K562 (cell line): ENCODE data around the gene DHX32.
"Not testable (repeated sequence)": the region's sequence is repeated elsewhere in the genome, so short reads cannot be mapped to it uniquely, and the experiment has no call there.

ENCODE experiments used
- EZH2 ChIP-seq: IDR thresholded peaks from 2 replicates; pipeline ENCODE4 v1.6.1; 2012; ENCODE audit warnings: low read depth, mild to moderate bottlenecking, inconsistent platforms, low read length, borderline replicate concordance
- NFIX ChIP-seq: fragments of 250-450 bp; sonication (Bioruptor Pico); IDR thresholded peaks from 2 replicates; pipeline ENCODE4 v1.4.0; 2020; ENCODE audit warnings: low read depth, mild to moderate bottlenecking, moderate library complexity
- SMARCE1 ChIP-seq: fragments of 450-650 bp; IDR thresholded peaks from 2 replicates; pipeline ENCODE4 v1.7.1; 2016; ENCODE audit warnings: mild to moderate bottlenecking
- ZNF282 ChIP-seq: sonication (generic); formaldehyde crosslinking; IDR thresholded peaks from 2 replicates; pipeline ENCODE4 v1.8.1; 2023; ENCODE audit warnings: missing genetic modification reagents
- ZNF696 ChIP-seq: fragments of 250-450 bp; sonication (Bioruptor Pico); conservative IDR thresholded peaks from 2 replicates; pipeline ENCODE4 v1.4.0; 2020; ENCODE audit warnings: mild to moderate bottlenecking, moderate library complexity
- TF ChIP-seq, protein P1 (sequence below): sonication (generic); formaldehyde crosslinking; IDR thresholded peaks from 2 replicates; pipeline ENCODE4 v1.8.1; 2023; ENCODE audit warnings: mild to moderate bottlenecking, missing genetic modification reagents
- TF ChIP-seq, protein P2 (sequence below), 3 experiments: IDR thresholded peaks in 2 of 3; conservative IDR thresholded peaks in 1 of 3; 2 replicates each; pipeline ENCODE4 v1.5.1; 2011 to 2012; ENCODE audit warnings: low read length in 3 of 3, mild to moderate bottlenecking in 3 of 3, control low read depth in 2 of 3, improper control_type of control experiment in 1 of 3, inconsistent platforms in 1 of 3, low read depth in 1 of 3, mixed read lengths in 1 of 3, moderate library complexity in 1 of 3; ENCODE audit not compliant: insufficient read depth in 2 of 3
- TF ChIP-seq, protein P3 (sequence below), 2 experiments: fragments of 250-450 bp in 1 of 2; fragments of 450-650 bp in 1 of 2; sonication (Bioruptor Pico) in 1 of 2; IDR thresholded peaks; 2 replicates each; pipeline versions ENCODE4 v1.6.1 to v1.8.0; 2016 to 2021; ENCODE audit warnings: mild to moderate bottlenecking in 2 of 2, moderate library complexity in 2 of 2, missing compliant biosample characterization in 1 of 2, missing genetic modification characterization in 1 of 2
- TF ChIP-seq, protein P4 (sequence below): sonication (generic); formaldehyde crosslinking; IDR thresholded peaks from 2 replicates; pipeline ENCODE4 v1.8.0; 2023; ENCODE audit warnings: mild to moderate bottlenecking, missing genetic modification reagents
- TF ChIP-seq, protein P5 (sequence below): fragments of 450-650 bp; IDR thresholded peaks from 2 replicates; pipeline ENCODE4 v1.6.1; 2016; ENCODE audit warnings: low read depth

DNA sequence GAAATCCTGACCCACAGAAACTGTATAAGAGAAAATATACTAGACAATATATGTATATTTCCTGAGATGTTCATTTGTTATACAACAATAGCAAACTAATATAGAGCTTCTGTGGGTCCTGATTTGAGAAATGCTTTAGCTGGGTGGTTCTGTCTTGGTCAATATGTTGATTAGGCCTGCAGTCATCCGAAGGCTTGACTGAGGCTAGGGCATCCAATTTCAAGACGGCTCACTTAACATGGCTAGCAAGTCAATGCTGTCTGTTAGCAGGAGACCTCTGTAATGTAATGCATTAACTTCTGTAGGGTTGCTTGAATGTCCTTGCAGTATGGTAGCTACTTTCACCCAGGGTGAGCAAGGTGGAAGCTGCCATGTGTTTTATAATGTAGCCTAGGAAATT, 27.7 kb upstream of the DHX32 start:
- TF ChIP-seq, protein P1, sequence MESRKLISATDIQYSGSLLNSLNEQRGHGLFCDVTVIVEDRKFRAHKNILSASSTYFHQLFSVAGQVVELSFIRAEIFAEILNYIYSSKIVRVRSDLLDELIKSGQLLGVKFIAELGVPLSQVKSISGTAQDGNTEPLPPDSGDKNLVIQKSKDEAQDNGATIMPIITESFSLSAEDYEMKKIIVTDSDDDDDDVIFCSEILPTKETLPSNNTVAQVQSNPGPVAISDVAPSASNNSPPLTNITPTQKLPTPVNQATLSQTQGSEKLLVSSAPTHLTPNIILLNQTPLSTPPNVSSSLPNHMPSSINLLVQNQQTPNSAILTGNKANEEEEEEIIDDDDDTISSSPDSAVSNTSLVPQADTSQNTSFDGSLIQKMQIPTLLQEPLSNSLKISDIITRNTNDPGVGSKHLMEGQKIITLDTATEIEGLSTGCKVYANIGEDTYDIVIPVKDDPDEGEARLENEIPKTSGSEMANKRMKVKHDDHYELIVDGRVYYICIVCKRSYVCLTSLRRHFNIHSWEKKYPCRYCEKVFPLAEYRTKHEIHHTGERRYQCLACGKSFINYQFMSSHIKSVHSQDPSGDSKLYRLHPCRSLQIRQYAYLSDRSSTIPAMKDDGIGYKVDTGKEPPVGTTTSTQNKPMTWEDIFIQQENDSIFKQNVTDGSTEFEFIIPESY (CRISPR knock-in tag), result not testable (repeated sequence)
- not testable (repeated sequence) for TF ChIP-seq ZNF282 (CRISPR knock-in tag); NFIX (CRISPR knock-in tag); SMARCE1; EZH2; ZNF696
- TF ChIP-seq, protein P2, sequence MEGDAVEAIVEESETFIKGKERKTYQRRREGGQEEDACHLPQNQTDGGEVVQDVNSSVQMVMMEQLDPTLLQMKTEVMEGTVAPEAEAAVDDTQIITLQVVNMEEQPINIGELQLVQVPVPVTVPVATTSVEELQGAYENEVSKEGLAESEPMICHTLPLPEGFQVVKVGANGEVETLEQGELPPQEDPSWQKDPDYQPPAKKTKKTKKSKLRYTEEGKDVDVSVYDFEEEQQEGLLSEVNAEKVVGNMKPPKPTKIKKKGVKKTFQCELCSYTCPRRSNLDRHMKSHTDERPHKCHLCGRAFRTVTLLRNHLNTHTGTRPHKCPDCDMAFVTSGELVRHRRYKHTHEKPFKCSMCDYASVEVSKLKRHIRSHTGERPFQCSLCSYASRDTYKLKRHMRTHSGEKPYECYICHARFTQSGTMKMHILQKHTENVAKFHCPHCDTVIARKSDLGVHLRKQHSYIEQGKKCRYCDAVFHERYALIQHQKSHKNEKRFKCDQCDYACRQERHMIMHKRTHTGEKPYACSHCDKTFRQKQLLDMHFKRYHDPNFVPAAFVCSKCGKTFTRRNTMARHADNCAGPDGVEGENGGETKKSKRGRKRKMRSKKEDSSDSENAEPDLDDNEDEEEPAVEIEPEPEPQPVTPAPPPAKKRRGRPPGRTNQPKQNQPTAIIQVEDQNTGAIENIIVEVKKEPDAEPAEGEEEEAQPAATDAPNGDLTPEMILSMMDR (IDR thresholded peaks at IDR 0.05 in 2 of 3, conservative IDR thresholded peaks at IDR 0.05 in 1 of 3; ENCODE audit: insufficient read depth in 2 of 3, low read depth in 1 of 3, low read length in 3 of 3), result not testable (repeated sequence)
- TF ChIP-seq, protein P3, sequence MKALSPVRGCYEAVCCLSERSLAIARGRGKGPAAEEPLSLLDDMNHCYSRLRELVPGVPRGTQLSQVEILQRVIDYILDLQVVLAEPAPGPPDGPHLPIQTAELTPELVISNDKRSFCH (CRISPR knock-in tag; IDR thresholded peaks at IDR 0.05), result not testable (repeated sequence)
- TF ChIP-seq, protein P3 (tag; IDR thresholded peaks at IDR 0.05), result not testable (repeated sequence)
- TF ChIP-seq, protein P4, sequence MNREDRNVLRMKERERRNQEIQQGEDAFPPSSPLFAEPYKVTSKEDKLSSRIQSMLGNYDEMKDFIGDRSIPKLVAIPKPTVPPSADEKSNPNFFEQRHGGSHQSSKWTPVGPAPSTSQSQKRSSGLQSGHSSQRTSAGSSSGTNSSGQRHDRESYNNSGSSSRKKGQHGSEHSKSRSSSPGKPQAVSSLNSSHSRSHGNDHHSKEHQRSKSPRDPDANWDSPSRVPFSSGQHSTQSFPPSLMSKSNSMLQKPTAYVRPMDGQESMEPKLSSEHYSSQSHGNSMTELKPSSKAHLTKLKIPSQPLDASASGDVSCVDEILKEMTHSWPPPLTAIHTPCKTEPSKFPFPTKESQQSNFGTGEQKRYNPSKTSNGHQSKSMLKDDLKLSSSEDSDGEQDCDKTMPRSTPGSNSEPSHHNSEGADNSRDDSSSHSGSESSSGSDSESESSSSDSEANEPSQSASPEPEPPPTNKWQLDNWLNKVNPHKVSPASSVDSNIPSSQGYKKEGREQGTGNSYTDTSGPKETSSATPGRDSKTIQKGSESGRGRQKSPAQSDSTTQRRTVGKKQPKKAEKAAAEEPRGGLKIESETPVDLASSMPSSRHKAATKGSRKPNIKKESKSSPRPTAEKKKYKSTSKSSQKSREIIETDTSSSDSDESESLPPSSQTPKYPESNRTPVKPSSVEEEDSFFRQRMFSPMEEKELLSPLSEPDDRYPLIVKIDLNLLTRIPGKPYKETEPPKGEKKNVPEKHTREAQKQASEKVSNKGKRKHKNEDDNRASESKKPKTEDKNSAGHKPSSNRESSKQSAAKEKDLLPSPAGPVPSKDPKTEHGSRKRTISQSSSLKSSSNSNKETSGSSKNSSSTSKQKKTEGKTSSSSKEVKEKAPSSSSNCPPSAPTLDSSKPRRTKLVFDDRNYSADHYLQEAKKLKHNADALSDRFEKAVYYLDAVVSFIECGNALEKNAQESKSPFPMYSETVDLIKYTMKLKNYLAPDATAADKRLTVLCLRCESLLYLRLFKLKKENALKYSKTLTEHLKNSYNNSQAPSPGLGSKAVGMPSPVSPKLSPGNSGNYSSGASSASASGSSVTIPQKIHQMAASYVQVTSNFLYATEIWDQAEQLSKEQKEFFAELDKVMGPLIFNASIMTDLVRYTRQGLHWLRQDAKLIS (CRISPR knock-in tag), result not testable (repeated sequence)
- TF ChIP-seq, protein P5, sequence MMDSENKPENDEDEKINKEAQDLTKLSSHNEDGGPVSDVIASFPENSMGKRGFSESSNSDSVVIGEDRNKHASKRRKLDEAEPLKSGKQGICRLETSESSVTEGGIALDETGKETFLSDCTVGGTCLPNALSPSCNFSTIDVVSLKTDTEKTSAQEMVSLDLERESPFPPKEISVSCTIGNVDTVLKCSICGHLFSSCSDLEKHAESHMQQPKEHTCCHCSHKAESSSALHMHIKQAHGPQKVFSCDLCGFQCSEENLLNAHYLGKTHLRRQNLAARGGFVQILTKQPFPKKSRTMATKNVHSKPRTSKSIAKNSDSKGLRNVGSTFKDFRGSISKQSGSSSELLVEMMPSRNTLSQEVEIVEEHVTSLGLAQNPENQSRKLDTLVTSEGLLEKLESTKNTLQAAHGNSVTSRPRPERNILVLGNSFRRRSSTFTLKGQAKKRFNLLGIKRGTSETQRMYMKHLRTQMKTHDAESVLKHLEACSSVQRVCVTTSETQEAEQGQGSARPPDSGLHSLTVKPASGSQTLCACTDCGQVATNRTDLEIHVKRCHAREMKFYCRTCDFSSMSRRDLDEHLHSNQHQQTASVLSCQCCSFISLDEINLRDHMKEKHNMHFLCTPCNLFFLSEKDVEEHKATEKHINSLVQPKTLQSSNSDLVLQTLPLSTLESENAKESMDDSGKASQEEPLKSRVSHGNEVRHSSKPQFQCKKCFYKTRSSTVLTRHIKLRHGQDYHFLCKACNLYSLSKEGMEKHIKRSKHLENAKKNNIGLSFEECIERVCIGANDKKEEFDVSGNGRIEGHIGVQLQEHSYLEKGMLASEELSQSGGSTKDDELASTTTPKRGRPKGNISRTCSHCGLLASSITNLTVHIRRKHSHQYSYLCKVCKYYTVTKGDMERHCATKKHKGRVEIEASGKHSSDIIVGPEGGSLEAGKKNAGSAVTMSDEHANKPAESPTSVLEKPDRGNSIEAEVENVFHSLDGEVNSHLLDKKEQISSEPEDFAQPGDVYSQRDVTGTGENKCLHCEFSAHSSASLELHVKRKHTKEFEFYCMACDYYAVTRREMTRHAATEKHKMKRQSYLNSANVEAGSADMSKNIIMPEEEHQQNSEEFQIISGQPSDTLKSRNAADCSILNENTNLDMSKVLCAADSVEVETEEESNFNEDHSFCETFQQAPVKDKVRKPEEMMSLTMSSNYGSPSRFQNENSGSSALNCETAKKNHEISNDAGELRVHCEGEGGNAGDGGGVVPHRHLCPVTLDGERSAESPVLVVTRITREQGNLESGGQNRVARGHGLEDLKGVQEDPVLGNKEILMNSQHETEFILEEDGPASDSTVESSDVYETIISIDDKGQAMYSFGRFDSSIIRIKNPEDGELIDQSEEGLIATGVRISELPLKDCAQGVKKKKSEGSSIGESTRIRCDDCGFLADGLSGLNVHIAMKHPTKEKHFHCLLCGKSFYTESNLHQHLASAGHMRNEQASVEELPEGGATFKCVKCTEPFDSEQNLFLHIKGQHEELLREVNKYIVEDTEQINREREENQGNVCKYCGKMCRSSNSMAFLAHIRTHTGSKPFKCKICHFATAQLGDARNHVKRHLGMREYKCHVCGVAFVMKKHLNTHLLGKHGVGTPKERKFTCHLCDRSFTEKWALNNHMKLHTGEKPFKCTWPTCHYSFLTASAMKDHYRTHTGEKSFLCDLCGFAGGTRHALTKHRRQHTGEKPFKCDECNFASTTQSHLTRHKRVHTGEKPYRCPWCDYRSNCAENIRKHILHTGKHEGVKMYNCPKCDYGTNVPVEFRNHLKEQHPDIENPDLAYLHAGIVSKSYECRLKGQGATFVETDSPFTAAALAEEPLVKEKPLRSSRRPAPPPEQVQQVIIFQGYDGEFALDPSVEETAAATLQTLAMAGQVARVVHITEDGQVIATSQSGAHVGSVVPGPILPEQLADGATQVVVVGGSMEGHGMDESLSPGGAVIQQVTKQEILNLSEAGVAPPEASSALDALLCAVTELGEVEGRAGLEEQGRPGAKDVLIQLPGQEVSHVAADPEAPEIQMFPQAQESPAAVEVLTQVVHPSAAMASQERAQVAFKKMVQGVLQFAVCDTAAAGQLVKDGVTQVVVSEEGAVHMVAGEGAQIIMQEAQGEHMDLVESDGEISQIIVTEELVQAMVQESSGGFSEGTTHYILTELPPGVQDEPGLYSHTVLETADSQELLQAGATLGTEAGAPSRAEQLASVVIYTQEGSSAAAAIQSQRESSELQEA, result not testable (repeated sequence)
